ENCODE data around the gene LZTS3. TPM values are rescaled to one million over a fixed set of nuclear protein-coding genes. Genes with fewer than 3 reads are reported as not detected.
A peak's percentile ranks its signal among the peaks of the same experiment; 100 is the strongest.

LZTS3 gene
- total RNA-seq, 1 donor from 2014 or later = 14.2 TPM

- H3K27ac Mint-ChIP-seq = no peak overlapping the region
- H3K4me1 Mint-ChIP-seq = peaks cover 10% of the 10 kb centered on the region
- H3K27me3 Mint-ChIP-seq (ENCODE audit: low read depth) = peaks cover under 1% of the 10 kb centered on the region
- H3K9me3 Mint-ChIP-seq = no peaks in the 10 kb centered on the region
- no peaks in the 10 kb centered on the region for H3K36me3 Mint-ChIP-seq
- no peak for TF ChIP-seq CTCF (IDR thresholded peaks at IDR 0.05; ENCODE audit: unreplicated experiment)
- H3K4me3 Mint-ChIP-seq = no peak overlapping the region
- DNase-seq (ENCODE audit: low spot score in 2 of 2, unreplicated experiment in 2 of 2) = no peak
Observed at GRCh38 chr20:3163099-3164042, 10.0 kb downstream of the LZTS3 start.

- Mint-ChIP-seq H3K4me1 (peaks cover 20% of the 10 kb centered on the region), H3K27me3 (ENCODE audit: low read depth) (no peaks in the 10 kb centered on the region), H3K9me3 (no peaks in the 10 kb centered on the region), H3K36me3 (no peaks in the 10 kb centered on the region), H3K4me3 (no peak overlapping the region), H3K27ac (no peak overlapping the region)
- no peak for TF ChIP-seq CTCF (IDR thresholded peaks at IDR 0.05; ENCODE audit: unreplicated experiment)
- no peak for DNase-seq (ENCODE audit: low spot score in 2 of 2, unreplicated experiment in 2 of 2)
Observed at GRCh38 chr20:3162080-3162611, 11.2 kb downstream of the LZTS3 start.

- Mint-ChIP-seq H3K4me3 (peak overlapping the region; percentile 31), H3K36me3 (peaks cover 2% of the 10 kb centered on the region), H3K27me3 (ENCODE audit: low read depth) (no peaks in the 10 kb centered on the region), H3K4me1 (peaks cover 25% of the 10 kb centered on the region), H3K9me3 (no peaks in the 10 kb centered on the region), H3K27ac (peak overlapping the region; percentile 12)
- no peak for TF ChIP-seq CTCF (IDR thresholded peaks at IDR 0.05; ENCODE audit: unreplicated experiment)
- no peak for DNase-seq (ENCODE audit: low spot score in 2 of 2, unreplicated experiment in 2 of 2)
Observed at GRCh38 chr20:3161316-3162079, 11.9 kb downstream of the LZTS3 start.

- Mint-ChIP-seq H3K4me1 (peaks cover 27% of the 10 kb centered on the region), H3K27ac (no peak overlapping the region), H3K36me3 (peaks cover 2% of the 10 kb centered on the region), H3K27me3 (ENCODE audit: low read depth) (no peaks in the 10 kb centered on the region), H3K9me3 (no peaks in the 10 kb centered on the region), H3K4me3 (peak overlapping the region; percentile 20)
- TF ChIP-seq CTCF (IDR thresholded peaks at IDR 0.05; ENCODE audit: unreplicated experiment) = no peak
- DNase-seq (ENCODE audit: low spot score in 2 of 2, unreplicated experiment in 2 of 2) = no peak
Observed at GRCh38 chr20:3160418-3160817, 12.9 kb downstream of the LZTS3 start.

GRCh38 chr20:3158968-3159431 lies 14.3 kb downstream of the LZTS3 start:
- Mint-ChIP-seq H3K36me3 (peaks cover 3% of the 10 kb centered on the region), H3K4me1 (peaks cover 27% of the 10 kb centered on the region), H3K9me3 (no peaks in the 10 kb centered on the region), H3K27me3 (ENCODE audit: low read depth) (no peaks in the 10 kb centered on the region), H3K4me3 (peak overlapping the region; percentile 88), H3K27ac (peak overlapping the region; percentile 96)
- no peak for TF ChIP-seq CTCF (IDR thresholded peaks at IDR 0.05; ENCODE audit: unreplicated experiment)
- DNase-seq (ENCODE audit: low spot score in 2 of 2, unreplicated experiment in 2 of 2) = no peak
